DOHH2 (cell line): Measurements from ENCODE around the gene HOXA10.

ENCODE experiments used
- H3F3A ChIP-seq: fragments of 200-600 bp; sonication (generic), shearing (Covaris generic); 2 replicates; pipeline ENCODE4 v1.6.0; 2016; ENCODE audit warnings: antibody characterized with exemption, mild to moderate bottlenecking; ENCODE audit not compliant: control insufficient read depth, insufficient read depth
- H3K27ac ChIP-seq: fragments of 200-600 bp; sonication (generic); 2 replicates; pipeline ENCODE4 v1.5.1; 2014; ENCODE audit warnings: low read depth, mild to moderate bottlenecking, low read length, moderate library complexity
- H3K27me3 ChIP-seq: fragments of 200-600 bp; sonication (generic); 2 replicates; pipeline ENCODE4 v1.6.1; 2014; ENCODE audit warnings: mild to moderate bottlenecking, low read length, mixed read lengths; ENCODE audit not compliant: control insufficient read depth
- H3K36me3 ChIP-seq: fragments of 200-600 bp; sonication (generic); 2 replicates; pipeline ENCODE4 v1.6.1; 2014; ENCODE audit warnings: mild to moderate bottlenecking, low read length, moderate library complexity, mixed read lengths; ENCODE audit not compliant: control insufficient read depth
- H3K4me1 ChIP-seq: fragments of 200-600 bp; sonication (generic); 2 replicates; pipeline ENCODE4 v1.6.1; 2014; ENCODE audit warnings: mild to moderate bottlenecking, low read length, mixed read lengths; ENCODE audit not compliant: control insufficient read depth
- H3K4me2 ChIP-seq: fragments of 200-600 bp; sonication (generic); 2 replicates; pipeline ENCODE4 v1.6.0; 2014; ENCODE audit warnings: mild to moderate bottlenecking, low read length, moderate library complexity
- H3K4me3 ChIP-seq: fragments of 200-600 bp; sonication (generic); 2 replicates; pipeline ENCODE4 v1.5.1; 2014; ENCODE audit warnings: mild to moderate bottlenecking, low read length, mixed read lengths
- H3K79me2 ChIP-seq: fragments of 200-600 bp; sonication (generic); 2 replicates; pipeline ENCODE4 v1.6.1; 2014; ENCODE audit warnings: mild to moderate bottlenecking, low read length, mixed read lengths; ENCODE audit not compliant: control insufficient read depth
- H3K9me2 ChIP-seq: fragments of 200-600 bp; sonication (generic); replicated peaks from 2 replicates; pipeline ENCODE4 v1.6.1; 2014; ENCODE audit warnings: mild to moderate bottlenecking, low read length, mixed read lengths; ENCODE audit not compliant: control insufficient read depth
- H3K9me3 ChIP-seq: fragments of 200-600 bp; sonication (generic); 2 replicates; pipeline ENCODE4 v1.6.1; 2014; ENCODE audit warnings: antibody characterized with exemption, low read length, mixed read lengths; ENCODE audit not compliant: control insufficient read depth, insufficient read depth
- H4K20me1 ChIP-seq: fragments of 200-600 bp; sonication (generic); 2 replicates; pipeline ENCODE4 v1.6.0; 2014; ENCODE audit warnings: low read depth, mild to moderate bottlenecking, antibody characterized with exemption, low read length, moderate library complexity; ENCODE audit not compliant: control insufficient read depth, insufficient read depth
- CTCF ChIP-seq: fragments of 200-600 bp; sonication (generic); IDR thresholded peaks from one replicate; pipeline ENCODE4 v1.5.1; 2014; ENCODE audit warnings: antibody characterized with exemption, mild to moderate bottlenecking, low read depth, low read length; ENCODE audit not compliant: poor library complexity, severe bottlenecking
- EZH2phosphoT487 ChIP-seq: fragments of 200-600 bp; sonication (generic); IDR thresholded peaks from 2 replicates; pipeline ENCODE4 v1.6.1; 2017; ENCODE audit warnings: borderline replicate concordance, mild to moderate bottlenecking, antibody characterized with exemption, low read length, moderate library complexity, mixed read lengths

The HOXA10 gene

GRCh38 chr7:27211764-27212204 lies 37.7 kb upstream of the HOXA10 start:
- H3K9me2 ChIP-seq = no peaks in the 10 kb centered on the region
- TF ChIP-seq CTCF (no peak), EZH2phosphoT487 (no peak; the same call in 1 of the 2 replicates)
- H3K27me3 ChIP-seq = peaks cover 69% of the 10 kb centered on the region
- peaks cover 5% of the 10 kb centered on the region for H3K4me1 ChIP-seq
- no peaks in the 10 kb centered on the region for H3K9me3 ChIP-seq
- no peaks in the 10 kb centered on the region for H3K79me2 ChIP-seq
- H4K20me1 ChIP-seq = peaks cover 5% of the 10 kb centered on the region; the same call in 1 of the 2 replicates
- H3F3A ChIP-seq = no peaks in the 10 kb centered on the region
- H3K36me3 ChIP-seq = no peaks in the 10 kb centered on the region
- no peak overlapping the region for H3K4me3 ChIP-seq
- H3K27ac ChIP-seq = no peak overlapping the region
- no peak overlapping the region for H3K4me2 ChIP-seq

GRCh38 chr7:27211084-27211446 lies 36.9 kb upstream of the HOXA10 start:
- Histone ChIP-seq H3K27ac (no peak overlapping the region), H3K4me2 (no peak overlapping the region), H3K27me3 (peaks cover 69% of the 10 kb centered on the region)

GRCh38 chr7:27210441-27211083 lies 36.4 kb upstream of the HOXA10 start:
- Histone ChIP-seq H3K27ac (no peak overlapping the region), H3K4me1 (peaks cover 5% of the 10 kb centered on the region), H3K79me2 (no peaks in the 10 kb centered on the region), H3K27me3 (peaks cover 70% of the 10 kb centered on the region), H3K36me3 (no peaks in the 10 kb centered on the region), H3F3A (no peaks in the 10 kb centered on the region), H3K4me2 (peak overlapping the region; percentile 59), H3K9me2 (no peaks in the 10 kb centered on the region), H4K20me1 (peaks cover 5% of the 10 kb centered on the region; the same call in 1 of the 2 replicates), H3K9me3 (no peaks in the 10 kb centered on the region), H3K4me3 (peak overlapping the region; percentile 47)
- TF ChIP-seq EZH2phosphoT487 = no peak
- peak; percentile 90 for TF ChIP-seq CTCF

More at GRCh38 chr7:27211084-27211446, 36.9 kb upstream of the HOXA10 start:
- Histone ChIP-seq H3F3A (no peaks in the 10 kb centered on the region), H4K20me1 (peaks cover 5% of the 10 kb centered on the region; the same call in 1 of the 2 replicates), H3K9me3 (no peaks in the 10 kb centered on the region), H3K9me2 (no peaks in the 10 kb centered on the region), H3K4me1 (peaks cover 5% of the 10 kb centered on the region), H3K36me3 (no peaks in the 10 kb centered on the region), H3K4me3 (no peak overlapping the region), H3K79me2 (no peaks in the 10 kb centered on the region)
- TF ChIP-seq EZH2phosphoT487 (no peak), CTCF (no peak)
